HG03280 (cell line): Measurements from ENCODE around the gene ABHD10.

Experiments
- ATAC-seq: cut with Tn5 transposase; IDR thresholded peaks from one replicate; pipeline ENCODE4 v1.9.1; 2021; ENCODE audit warnings: mild to moderate bottlenecking, moderate library complexity; ENCODE audit not compliant: unreplicated experiment

Gene ABHD10

GRCh38 chr3:111963424-111963823, 15.4 kb upstream of the ABHD10 start:
- ATAC-seq = no peak

GRCh38 chr3:111965484-111965883, 13.3 kb upstream of the ABHD10 start:
- ATAC-seq = no peak

- no peak for ATAC-seq
Observed at GRCh38 chr3:111967068-111967467, 11.8 kb upstream of the ABHD10 start.

- ATAC-seq = peak; percentile 94
Observed at GRCh38 chr3:111967651-111968274, 11.1 kb upstream of the ABHD10 start.

GRCh38 chr3:111968319-111969054, 10.3 kb upstream of the ABHD10 start:
- ATAC-seq = no peak

GRCh38 chr3:111970376-111970775, 8.4 kb upstream of the ABHD10 start:
- ATAC-seq = no peak

GRCh38 chr3:111971533-111972130, 7.2 kb upstream of the ABHD10 start:
- ATAC-seq = no peak

- ATAC-seq = no peak
Observed at GRCh38 chr3:111972891-111973290, 5.9 kb upstream of the ABHD10 start.

- ATAC-seq = no peak
Observed at GRCh38 chr3:111975131-111975530, 3.7 kb upstream of the ABHD10 start.

GRCh38 chr3:111976254-111976653, 2.6 kb upstream of the ABHD10 start:
- ATAC-seq = no peak

- peak; percentile 39 for ATAC-seq
Observed at GRCh38 chr3:111979434-111980038, 710 bp downstream of the ABHD10 start.

- no peak for ATAC-seq
Observed at GRCh38 chr3:111980716-111981456, 2.1 kb downstream of the ABHD10 start.

- ATAC-seq = no peak
Observed at GRCh38 chr3:111981457-111981763, 2.6 kb downstream of the ABHD10 start.

GRCh38 chr3:111984636-111985298, 5.9 kb downstream of the ABHD10 start:
- ATAC-seq = no peak

- ATAC-seq = no peak
Observed at GRCh38 chr3:111986800-111987199, 8.0 kb downstream of the ABHD10 start.

- ATAC-seq = peak; percentile 87
Observed at GRCh38 chr3:111989061-111989678, 10.3 kb downstream of the ABHD10 start.

- ATAC-seq = no peak
Observed at GRCh38 chr3:111993038-111993437, 14.2 kb downstream of the ABHD10 start.

GRCh38 chr3:111998636-111999483, 20.0 kb downstream of the ABHD10 start, which contains the start of gene TAGLN3:
Gene TAGLN3, plus strand, starts transcription at chr3:111998922. Its CDS starts 501 bp downstream, at chr3:111999423.
- peak; percentile 45 for ATAC-seq
